ENCODE data around the gene SCN2B. TPM values are rescaled to one million over a fixed set of nuclear protein-coding genes. Genes with fewer than 3 reads are reported as not detected.

SCN2B gene
- total and polyA plus RNA-seq, 2 experiments from 2014 or later: not detected

DNA sequence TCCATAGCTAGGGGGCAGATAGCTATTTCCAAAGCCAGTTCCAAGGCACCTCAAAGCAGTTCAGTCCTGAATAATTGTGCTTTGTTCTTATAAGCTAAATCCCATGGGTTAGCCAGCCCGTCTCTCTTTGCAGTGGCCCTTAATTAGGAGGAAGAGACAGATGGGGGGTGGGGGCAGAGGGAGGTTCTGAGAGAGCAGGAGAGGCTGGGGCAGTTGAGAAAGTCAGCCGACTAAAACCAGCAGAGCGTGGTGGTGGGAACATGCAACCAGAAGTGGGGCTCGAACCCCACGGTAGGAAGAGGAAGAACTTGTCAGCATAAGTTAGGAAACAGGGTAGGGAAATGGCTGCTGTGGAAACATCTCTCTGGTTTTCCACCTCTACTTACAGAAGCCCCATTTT, 12.9 kb downstream of the SCN2B start:
- in situ Hi-C loops (cut with MboI): no loop called here
- Histone ChIP-seq H3K4me1 (ENCODE audit: insufficient read depth) (no peaks in the 10 kb centered on the region), H3K27me3 (replicated peaks; ENCODE audit: insufficient read depth) (peaks cover 20% of the 10 kb centered on the region), H3F3A (ENCODE audit: insufficient read depth) (no peaks in the 10 kb centered on the region), H4K20me1 (ENCODE audit: insufficient read depth) (no peaks in the 10 kb centered on the region), H3K4me3 (no peak overlapping the region), H3K79me2 (ENCODE audit: insufficient read depth) (no peaks in the 10 kb centered on the region), H3K9me2 (ENCODE audit: insufficient read depth) (no peaks in the 10 kb centered on the region), H3K4me2 (ENCODE audit: unreplicated experiment) (no peak overlapping the region), H3K36me3 (ENCODE audit: low read depth) (no peaks in the 10 kb centered on the region), H3K27ac (no peak overlapping the region), H2AFZ (no peak overlapping the region), H3K9me3 (ENCODE audit: low read depth) (no peaks in the 10 kb centered on the region), H3K9ac (no peak overlapping the region)
- DNase-seq: no peak
- TF ChIP-seq EZH2phosphoT487 (IDR thresholded peaks at IDR 0.05; ENCODE audit: insufficient read depth, low read depth): no peak
- TF ChIP-seq EZH2 (IDR thresholded peaks at IDR 0.05; ENCODE audit: insufficient read depth, poor library complexity, severe bottlenecking): no peak
- 43 to 47% methylated on average over 5 of the region's 5 CpGs for WGBS, 2 experiments (ENCODE audit: low coverage in 1 of 2, low lambda C conversion rate in 2 of 2, missing lambda C conversion rate in 2 of 2)

DNA sequence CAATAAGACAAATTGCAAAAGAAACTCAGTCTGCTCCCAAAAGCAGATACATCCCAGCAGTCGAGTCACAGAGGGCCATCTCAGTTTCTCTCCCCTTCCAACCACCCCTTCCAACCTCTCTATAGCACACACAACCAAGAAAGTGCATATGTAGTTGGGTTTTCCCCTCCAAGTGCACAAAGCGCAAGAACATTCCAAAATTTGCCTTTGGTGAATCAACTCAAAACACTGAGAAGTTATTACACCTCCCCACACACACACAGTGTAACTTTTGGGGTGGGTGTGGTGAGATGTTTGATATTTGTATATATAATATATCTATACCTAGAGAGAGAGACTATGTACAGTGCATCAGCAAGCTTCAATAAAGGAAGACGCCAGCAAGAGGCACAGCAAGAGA, 13.6 kb downstream of the SCN2B start:
- H2AFZ ChIP-seq: no peak overlapping the region
- H3K4me3 ChIP-seq: no peak overlapping the region
- H3K4me1 ChIP-seq (ENCODE audit: insufficient read depth): no peaks in the 10 kb centered on the region
- no peaks in the 10 kb centered on the region for H3K79me2 ChIP-seq (ENCODE audit: insufficient read depth)
- H3K4me2 ChIP-seq (ENCODE audit: unreplicated experiment): no peak overlapping the region
- H3K27ac ChIP-seq: no peak overlapping the region
- no peak for DNase-seq
- no peak overlapping the region for H3K9ac ChIP-seq
- H3K36me3 ChIP-seq (ENCODE audit: low read depth): no peaks in the 10 kb centered on the region
- no peaks in the 10 kb centered on the region for H3K9me3 ChIP-seq (ENCODE audit: low read depth)
- H3F3A ChIP-seq (ENCODE audit: insufficient read depth): no peaks in the 10 kb centered on the region
- 32 to 37% methylated on average over 3 of the region's 3 CpGs for WGBS, 2 experiments (ENCODE audit: low coverage in 1 of 2, low lambda C conversion rate in 2 of 2, missing lambda C conversion rate in 2 of 2)
- peaks cover 20% of the 10 kb centered on the region for H3K27me3 ChIP-seq (replicated peaks; ENCODE audit: insufficient read depth)
- no peaks in the 10 kb centered on the region for H4K20me1 ChIP-seq (ENCODE audit: insufficient read depth)
- TF ChIP-seq EZH2 (IDR thresholded peaks at IDR 0.05; ENCODE audit: insufficient read depth, poor library complexity, severe bottlenecking) (no peak), EZH2phosphoT487 (IDR thresholded peaks at IDR 0.05; ENCODE audit: insufficient read depth, low read depth) (no peak)
- no peaks in the 10 kb centered on the region for H3K9me2 ChIP-seq (ENCODE audit: insufficient read depth)
- in situ Hi-C loops (cut with MboI): no loop called here

DNA sequence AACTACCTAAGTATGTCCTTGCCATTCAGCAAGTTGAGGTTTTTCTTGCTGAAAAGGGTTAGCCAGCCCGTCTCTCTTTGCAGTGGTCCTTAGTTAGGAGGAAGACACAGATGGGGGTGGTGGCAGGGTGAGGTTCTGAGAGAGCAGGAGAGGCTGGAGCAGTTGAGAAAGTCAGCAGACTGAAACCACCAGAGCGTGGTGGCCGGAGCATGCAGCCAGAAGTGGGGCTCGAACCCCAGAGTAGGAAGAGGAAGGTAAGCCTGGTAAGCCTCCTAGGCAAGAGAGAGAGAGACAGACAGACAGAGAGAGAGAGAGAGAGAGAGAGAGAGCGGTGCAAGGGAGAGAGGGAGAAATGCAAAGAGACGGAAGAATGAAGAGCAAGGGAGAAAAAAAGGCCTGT, 14.7 kb downstream of the SCN2B start:
- Histone ChIP-seq H3K4me2 (ENCODE audit: unreplicated experiment) (no peak overlapping the region), H3K27ac (no peak overlapping the region), H3K9me3 (ENCODE audit: low read depth) (no peaks in the 10 kb centered on the region), H3K9ac (no peak overlapping the region), H3F3A (ENCODE audit: insufficient read depth) (no peaks in the 10 kb centered on the region), H3K79me2 (ENCODE audit: insufficient read depth) (no peaks in the 10 kb centered on the region), H4K20me1 (ENCODE audit: insufficient read depth) (no peaks in the 10 kb centered on the region), H3K9me2 (ENCODE audit: insufficient read depth) (no peaks in the 10 kb centered on the region), H3K36me3 (ENCODE audit: low read depth) (no peaks in the 10 kb centered on the region), H3K27me3 (replicated peaks; ENCODE audit: insufficient read depth) (peaks cover 30% of the 10 kb centered on the region), H2AFZ (no peak overlapping the region), H3K4me3 (no peak overlapping the region), H3K4me1 (ENCODE audit: insufficient read depth) (no peaks in the 10 kb centered on the region)
- TF ChIP-seq EZH2phosphoT487 (IDR thresholded peaks at IDR 0.05; ENCODE audit: insufficient read depth, low read depth) (no peak), EZH2 (IDR thresholded peaks at IDR 0.05; ENCODE audit: insufficient read depth, poor library complexity, severe bottlenecking) (no peak)
- no peak for DNase-seq
- in situ Hi-C loops (cut with MboI): no loop called here
- WGBS, 2 experiments (ENCODE audit: low coverage in 1 of 2, low lambda C conversion rate in 2 of 2, missing lambda C conversion rate in 2 of 2): 34 to 53% methylated on average over 6 of the region's 6 CpGs

DNA sequence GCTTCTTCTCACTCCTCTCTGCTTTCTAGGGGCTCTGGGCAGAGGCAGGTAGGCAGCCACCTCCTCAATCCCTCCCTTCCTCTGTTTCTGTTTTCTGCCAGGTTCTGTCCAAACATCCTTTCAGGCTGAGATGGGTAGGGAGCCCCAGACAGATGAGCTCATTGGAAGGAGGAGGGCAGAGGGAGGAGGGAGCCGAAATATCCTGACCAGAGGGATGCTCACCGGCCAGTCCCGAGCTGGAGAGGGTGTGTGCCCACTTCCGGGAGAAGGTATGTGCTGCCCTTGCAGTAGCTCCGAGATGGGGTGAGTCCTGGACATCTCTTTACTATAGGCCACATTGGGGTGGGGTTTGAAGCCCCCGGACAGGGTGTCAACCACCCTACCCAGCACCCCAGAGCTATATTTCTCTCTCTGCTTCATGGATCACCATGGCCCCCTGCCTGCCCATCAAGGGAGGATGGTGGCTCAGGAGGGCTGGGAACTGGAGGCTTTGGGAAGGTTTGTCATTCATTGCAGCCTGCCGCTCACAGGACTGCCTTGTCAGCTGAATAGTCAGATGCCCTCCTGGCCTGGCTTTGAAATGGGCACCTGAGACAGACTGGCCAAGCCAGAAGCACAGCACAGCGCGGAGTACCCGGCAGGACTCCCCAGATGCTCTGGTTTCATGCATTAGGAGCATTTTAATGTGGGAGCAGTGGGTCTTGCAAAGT, 19.1 kb downstream of the SCN2B start:
- 39 to 40% methylated on average over 10 of the region's 10 CpGs for WGBS, 2 experiments (ENCODE audit: low coverage in 1 of 2, low lambda C conversion rate in 2 of 2, missing lambda C conversion rate in 2 of 2)
- H4K20me1 ChIP-seq (ENCODE audit: insufficient read depth): no peaks in the 10 kb centered on the region

More for the DNA sequence above, 19.1 kb downstream of the SCN2B start:
- no peak overlapping the region for H3K27ac ChIP-seq
- no peaks in the 10 kb centered on the region for H3F3A ChIP-seq (ENCODE audit: insufficient read depth)
- no peak overlapping the region for H2AFZ ChIP-seq
- no peaks in the 10 kb centered on the region for H3K4me1 ChIP-seq (ENCODE audit: insufficient read depth)
- H3K27me3 ChIP-seq (replicated peaks; ENCODE audit: insufficient read depth): peaks cover 61% of the 10 kb centered on the region
- H3K36me3 ChIP-seq (ENCODE audit: low read depth): no peaks in the 10 kb centered on the region
- in situ Hi-C loops (cut with MboI): no loop called here
- H3K4me3 ChIP-seq: no peak overlapping the region
- no peaks in the 10 kb centered on the region for H3K9me3 ChIP-seq (ENCODE audit: low read depth)
- H3K9ac ChIP-seq: no peak overlapping the region
- no peaks in the 10 kb centered on the region for H3K9me2 ChIP-seq (ENCODE audit: insufficient read depth)
- H3K79me2 ChIP-seq (ENCODE audit: insufficient read depth): no peaks in the 10 kb centered on the region
- no peak for DNase-seq
- TF ChIP-seq EZH2 (IDR thresholded peaks at IDR 0.05; ENCODE audit: insufficient read depth, poor library complexity, severe bottlenecking): no peak
- no peak for TF ChIP-seq EZH2phosphoT487 (IDR thresholded peaks at IDR 0.05; ENCODE audit: insufficient read depth, low read depth)
- no peak overlapping the region for H3K4me2 ChIP-seq (ENCODE audit: unreplicated experiment)
